ENCODE results near the gene FAM83F.

GRCh38 chr22:39992088-39992826, 2.5 kb upstream of the FAM83F start:
- TF ChIP-seq EZH2 (IDR thresholded peaks at IDR 0.05; ENCODE audit: low read depth), result no peak
- no peak for TF ChIP-seq CTCF (conservative IDR thresholded peaks at IDR 0.05)
